ENCODE results near the gene HSPB1.

GRCh38 chr7:76303202-76304147 is 1.0 kb downstream of the HSPB1 start:
- TF ChIP-seq EZH2 (IDR thresholded peaks at IDR 0.05; ENCODE audit: borderline replicate concordance): no peak
- TF ChIP-seq CTCF (IDR thresholded peaks at IDR 0.05; ENCODE audit: poor library complexity): no peak

All from hepatocyte (in vitro differentiated cells).